HL-60 (cell line): ENCODE results near the gene RAB11FIP5.

Experiments used
- CTCF ChIP-seq: IDR thresholded peaks from one replicate; pipeline ENCODE4 v1.5.1; 2011; ENCODE audit warnings: low read length, control low read depth, inconsistent platforms; ENCODE audit not compliant: insufficient read depth
- GABPA ChIP-seq: IDR thresholded peaks from 2 replicates; pipeline ENCODE4 v1.6.1; 2012; ENCODE audit warnings: low read depth
- POLR2AphosphoS5 ChIP-seq: IDR thresholded peaks from 2 replicates; pipeline ENCODE4 v1.6.1; 2012; ENCODE audit warnings: low read depth
- REST ChIP-seq: IDR thresholded peaks from 2 replicates; pipeline ENCODE4 v1.6.1; 2012; ENCODE audit warnings: low read depth; ENCODE audit not compliant: insufficient replicate concordance

GRCh38 chr2:73033142-73033765 lies 79.5 kb downstream of the RAB11FIP5 start:
- no peak for TF ChIP-seq CTCF
- no peak for TF ChIP-seq GABPA
- TF ChIP-seq REST = no peak
- no peak for TF ChIP-seq POLR2AphosphoS5
